ENCODE measurements around the gene LGR4. TPM values are rescaled to one million over a fixed set of nuclear protein-coding genes. Genes with fewer than 3 reads are reported as not detected.
A peak's percentile ranks its signal among the peaks of the same experiment; 100 is the strongest.

LGR4 gene
- total and polyA plus RNA-seq, 9 of the 15 experiments (the other 6 are each of a cell fraction or from before 2014, with no cell fraction given): 0.94 to 10.1 (median 5.8) TPM

GRCh38 chr11:27409049-27409448, 63.5 kb downstream of the LGR4 start:
- CTCF ChIA-PET (ENCODE audit: low intra/inter-chr PET ratio): no interaction called here
- no peak overlapping the region for H3K9ac ChIP-seq (ENCODE audit: insufficient read depth in 1 of 2, low read depth in 2 of 2, low read length in 2 of 2)
- FAIRE-seq: no peak

GRCh38 chr11:27408246-27408800, 64.3 kb downstream of the LGR4 start:
- H2AFZ ChIP-seq (ENCODE audit: low read depth, low read length): no peak overlapping the region
- no peaks in the 10 kb centered on the region; the same call in 1 of the 3 replicates for H3K36me3 ChIP-seq (ENCODE audit: control insufficient read depth, insufficient read depth, low read length)
- H3K4me1 ChIP-seq (replicated peaks in 1 of 2; ENCODE audit: control insufficient read depth in 2 of 2, insufficient read depth in 2 of 2, low read length in 2 of 2): peaks cover 5 to 38% of the 10 kb centered on the region in 2 experiments
- ATAC-seq (no peak), FAIRE-seq (no peak), DNase-seq (ENCODE audit: extremely low read depth in 1 of 4, low spot score in 3 of 4) (no peak)
- no peaks in the 10 kb centered on the region for H4K20me1 ChIP-seq (replicated peaks; ENCODE audit: control insufficient read depth, insufficient read depth, low read length)
- H3K79me2 ChIP-seq (ENCODE audit: control insufficient read depth, insufficient read depth, low read length): no peaks in the 10 kb centered on the region
- no peak overlapping the region for H3K4me3 ChIP-seq
- TF ChIP-seq BDP1 (IDR thresholded peaks at IDR 0.05; ENCODE audit: insufficient read depth, insufficient read length): no peak
- TF ChIP-seq ZNF644 (tag; IDR thresholded peaks at IDR 0.05; ENCODE audit: low read depth): no peak
- no peak for TF ChIP-seq ASH1L (IDR thresholded peaks at IDR 0.05; ENCODE audit: borderline replicate concordance, low read depth, partially characterized antibody)
- TF ChIP-seq ZNF75A (CRISPR knock-in tag; IDR thresholded peaks at IDR 0.05): no peak
- no TSS peak for BruUV-seq (replicated peaks)
- ChIA-PET POLR2A (interaction anchor here (2.4 kb wide), 1 partner anchor 13 kb away, joined by 9 read pairs; no protein-coding TSS in a partner anchor), CTCF (ENCODE audit: low intra/inter-chr PET ratio) (no interaction called here)
- no peak overlapping the region for H3K9ac ChIP-seq (ENCODE audit: insufficient read depth in 1 of 2, low read depth in 2 of 2, low read length in 2 of 2)
- H3K4me2 ChIP-seq (ENCODE audit: insufficient read depth, low read length): no peak overlapping the region
- H3K27ac ChIP-seq (ENCODE audit: extremely low read depth, low read depth, low read length): no peak overlapping the region
- no peaks in the 10 kb centered on the region for H3K27me3 ChIP-seq (ENCODE audit: control insufficient read depth in 2 of 2, insufficient read depth in 2 of 2, low read length in 2 of 2)
- intact Hi-C loops (cut with micrococcal nuclease): no loop called here
- WGBS (ENCODE audit: insufficient coverage, low coverage, missing lambda C conversion rate): 95% methylated on average over 2 of the region's 2 CpGs
- in situ Hi-C loops (cut with MboI): no loop called here
- no peaks in the 10 kb centered on the region for H3K9me1 ChIP-seq (ENCODE audit: control insufficient read depth, insufficient read depth, low read length)
- H3K9me3 ChIP-seq (replicated peaks; ENCODE audit: control insufficient read depth, insufficient read depth, low read depth, low read length): no peaks in the 10 kb centered on the region

More at GRCh38 chr11:27409049-27409448, 63.5 kb downstream of the LGR4 start:
- H3K27me3 ChIP-seq (ENCODE audit: control insufficient read depth in 2 of 2, insufficient read depth in 2 of 2, low read length in 2 of 2): no peaks in the 10 kb centered on the region
- TF ChIP-seq PHB2 (IDR thresholded peaks at IDR 0.05; ENCODE audit: low read depth) (no peak), MEF2A (IDR thresholded peaks at IDR 0.05; ENCODE audit: control insufficient read depth, low read depth, low read length) (no peak)
- peaks cover 5 to 45% of the 10 kb centered on the region in 2 experiments for H3K4me1 ChIP-seq (replicated peaks in 1 of 2; ENCODE audit: control insufficient read depth in 2 of 2, insufficient read depth in 2 of 2, low read length in 2 of 2)
- no peaks in the 10 kb centered on the region for H3K9me1 ChIP-seq (ENCODE audit: control insufficient read depth, insufficient read depth, low read length)
- no peak overlapping the region for H3K27ac ChIP-seq (ENCODE audit: extremely low read depth, low read depth, low read length)
- H3K9me3 ChIP-seq (replicated peaks; ENCODE audit: control insufficient read depth, insufficient read depth, low read depth, low read length): no peaks in the 10 kb centered on the region
- no peak overlapping the region for H2AFZ ChIP-seq (ENCODE audit: low read depth, low read length)
- in situ Hi-C loops (cut with MboI): no loop called here
- intact Hi-C loops (cut with micrococcal nuclease): no loop called here
- H3K4me3 ChIP-seq: no peak overlapping the region
- H3K4me2 ChIP-seq (ENCODE audit: insufficient read depth, low read length): no peak overlapping the region
- no peak for DNase-seq (ENCODE audit: extremely low read depth in 1 of 4, low spot score in 3 of 4)
- POLR2A ChIA-PET: interaction anchor here (1.0 kb wide), 1 partner anchor 13 kb away, joined by 3 read pairs; no protein-coding TSS in a partner anchor
- 0 out of 3 replicates have a peak, but pooled peaks have one; percentile 12 for ATAC-seq
- no TSS peak for BruUV-seq (replicated peaks)
- H3K36me3 ChIP-seq (ENCODE audit: control insufficient read depth, insufficient read depth, low read length): no peaks in the 10 kb centered on the region; the same call in 1 of the 3 replicates
- H3K79me2 ChIP-seq (ENCODE audit: control insufficient read depth, insufficient read depth, low read length): 0 out of 3 replicates have a peak, but pooled peaks cover 3% of the 10 kb centered on the region
- no peaks in the 10 kb centered on the region for H4K20me1 ChIP-seq (replicated peaks; ENCODE audit: control insufficient read depth, insufficient read depth, low read length)
